Measurements from ENCODE around the gene CCNB3. TPM values are rescaled to one million over a fixed set of nuclear protein-coding genes. Genes with fewer than 3 reads are reported as not detected.

The CCNB3 gene
- total RNA-seq, 1 donor from 2014 or later, result 0.66 TPM

Other genes with a start within 250 kb of the CCNB3 start
- gene AKAP4, start 3.8 kb upstream of the CCNB3 start, total RNA-seq (ENCODE audit: unreplicated experiment), result not detected